Islet of Langerhans (tissue), 1 donor: Measurements from ENCODE around the gene TMEM120B.
A peak's percentile ranks its signal among the peaks of the same experiment; 100 is the strongest.
"Not testable (repeated sequence)": the region's sequence is repeated elsewhere in the genome, so short reads cannot be mapped to it uniquely, and the experiment has no call there.

Source experiments
- FAIRE-seq: peaks from one replicate; lab custom pipeline; 2011; peaks lifted over from hg19 to GRCh38; lab: Jason Lieb, UNC

TMEM120B gene

GRCh38 chr12:121712461-121713256, at the start of gene TMEM120B:
Gene TMEM120B, plus strand, starts transcription at chr12:121712752. Its CDS starts 144 bp downstream, at chr12:121712896.
- FAIRE-seq = no peak

- no peak for FAIRE-seq
These were observed 49.0 kb upstream of the TMEM120B start for GRCh38 chr12:121663610-121663929.

- FAIRE-seq = not testable (repeated sequence)
These were observed 45.7 kb upstream of the TMEM120B start for GRCh38 chr12:121666829-121667228.

GRCh38 chr12:121668750-121669520, 43.6 kb upstream of the TMEM120B start:
- no peak for FAIRE-seq

- FAIRE-seq = no peak
These were observed 43.0 kb upstream of the TMEM120B start, which contains the start of gene MORN3 for GRCh38 chr12:121669521-121669900. Gene MORN3, minus strand, starts transcription at chr12:121669654. Its CDS starts 171 bp downstream, at chr12:121669483.

GRCh38 chr12:121673013-121673511, 39.5 kb upstream of the TMEM120B start:
- FAIRE-seq = no peak

- no peak for FAIRE-seq
These were observed 36.4 kb upstream of the TMEM120B start for GRCh38 chr12:121676190-121676589.

GRCh38 chr12:121678305-121678704, 34.2 kb upstream of the TMEM120B start:
- FAIRE-seq = no peak

- no peak for FAIRE-seq
These were observed 33.7 kb upstream of the TMEM120B start for GRCh38 chr12:121678716-121679300.

GRCh38 chr12:121679661-121680197, 32.8 kb upstream of the TMEM120B start:
- FAIRE-seq = not testable (repeated sequence)

- FAIRE-seq = no peak
These were observed 23.6 kb upstream of the TMEM120B start for GRCh38 chr12:121688966-121689365.

- no peak for FAIRE-seq
These were observed 23.1 kb upstream of the TMEM120B start for GRCh38 chr12:121689430-121689829.

GRCh38 chr12:121692744-121693143, 19.8 kb upstream of the TMEM120B start:
- FAIRE-seq = not testable (repeated sequence)

- FAIRE-seq = no peak
These were observed 19.3 kb upstream of the TMEM120B start for GRCh38 chr12:121693155-121693687.

GRCh38 chr12:121697093-121697698, 15.4 kb upstream of the TMEM120B start:
- FAIRE-seq = peak; percentile 99

- FAIRE-seq = not testable (repeated sequence)
These were observed 14.7 kb upstream of the TMEM120B start for GRCh38 chr12:121697861-121698260.

- FAIRE-seq = no peak
These were observed 10.8 kb upstream of the TMEM120B start for GRCh38 chr12:121701667-121702277.

- FAIRE-seq = no peak
These were observed 9.6 kb upstream of the TMEM120B start for GRCh38 chr12:121702944-121703343.

GRCh38 chr12:121705514-121705913, 7.0 kb upstream of the TMEM120B start:
- FAIRE-seq = no peak

GRCh38 chr12:121708313-121709063, 4.1 kb upstream of the TMEM120B start:
- FAIRE-seq = no peak

- not testable (repeated sequence) for FAIRE-seq
These were observed 3.5 kb upstream of the TMEM120B start for GRCh38 chr12:121709064-121709424.
